Eye (tissue), 1 donor: ENCODE results near the gene AMPD2.
"Not testable (repeated sequence)": the region's sequence is repeated elsewhere in the genome, so short reads cannot be mapped to it uniquely, and the experiment has no call there.

Experiments used
- DNase-seq: peaks from one replicate; pipeline ENCODE4 v3.0.0-alpha.2; 2015

The AMPD2 gene

GRCh38 chr1:109653306-109653705, 33.7 kb downstream of the AMPD2 start:
- no peak for DNase-seq

GRCh38 chr1:109654519-109654918, 34.9 kb downstream of the AMPD2 start:
- no peak for DNase-seq

GRCh38 chr1:109655615-109656519, 36.2 kb downstream of the AMPD2 start, which contains the start of gene GSTM4:
TSS of gene GSTM4 (plus strand) at chr1:109656099. CDS start at chr1:109656390, 291 bp downstream.
- peak; percentile 91 for DNase-seq

DNA sequence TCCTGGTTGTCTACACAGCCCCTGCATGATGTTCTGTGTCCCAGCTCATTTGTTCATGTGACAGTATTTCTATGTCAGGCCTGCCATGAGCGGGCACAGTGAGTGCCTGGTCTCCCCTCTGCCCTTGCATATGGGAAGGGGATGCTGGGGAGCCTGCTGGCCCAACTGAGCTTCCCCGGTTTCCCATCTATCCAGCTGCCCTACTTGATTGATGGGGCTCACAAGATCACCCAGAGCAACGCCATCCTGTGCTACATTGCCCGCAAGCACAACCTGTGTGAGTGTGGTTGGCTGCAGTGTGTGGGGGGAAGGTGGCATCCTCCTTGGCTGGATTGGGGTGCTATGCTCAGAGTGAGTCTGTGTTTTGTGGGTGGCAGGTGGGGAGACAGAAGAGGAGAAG, 37.8 kb downstream of the AMPD2 start:
- DNase-seq, result no peak

GRCh38 chr1:109657970-109658369, 38.3 kb downstream of the AMPD2 start:
- DNase-seq, result no peak

DNA sequence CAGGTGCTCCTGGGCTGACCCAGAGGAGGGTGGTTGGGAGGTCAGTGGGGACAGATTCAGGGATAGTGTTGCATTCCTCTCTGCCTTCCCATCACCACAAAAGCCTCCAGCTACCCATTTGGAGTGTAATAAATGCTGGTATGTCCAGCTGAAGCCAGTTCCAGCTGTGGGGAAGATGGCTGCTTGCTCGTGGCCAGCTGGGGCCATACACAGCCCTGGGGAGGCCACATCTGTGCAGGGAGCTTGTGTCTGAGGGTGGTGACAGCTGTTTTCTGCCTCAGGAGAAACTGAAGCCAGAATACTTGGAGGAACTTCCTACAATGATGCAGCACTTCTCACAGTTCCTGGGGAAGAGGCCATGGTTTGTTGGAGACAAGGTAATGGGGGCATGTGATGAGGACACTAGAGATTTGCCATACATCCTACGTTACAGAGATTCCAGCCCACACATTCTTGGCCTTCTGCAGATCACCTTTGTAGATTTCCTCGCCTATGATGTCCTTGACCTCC, 39.0 kb downstream of the AMPD2 start:
- DNase-seq, result no peak

- no peak for DNase-seq
These were observed 39.5 kb downstream of the AMPD2 start for GRCh38 chr1:109659145-109659544.

DNA sequence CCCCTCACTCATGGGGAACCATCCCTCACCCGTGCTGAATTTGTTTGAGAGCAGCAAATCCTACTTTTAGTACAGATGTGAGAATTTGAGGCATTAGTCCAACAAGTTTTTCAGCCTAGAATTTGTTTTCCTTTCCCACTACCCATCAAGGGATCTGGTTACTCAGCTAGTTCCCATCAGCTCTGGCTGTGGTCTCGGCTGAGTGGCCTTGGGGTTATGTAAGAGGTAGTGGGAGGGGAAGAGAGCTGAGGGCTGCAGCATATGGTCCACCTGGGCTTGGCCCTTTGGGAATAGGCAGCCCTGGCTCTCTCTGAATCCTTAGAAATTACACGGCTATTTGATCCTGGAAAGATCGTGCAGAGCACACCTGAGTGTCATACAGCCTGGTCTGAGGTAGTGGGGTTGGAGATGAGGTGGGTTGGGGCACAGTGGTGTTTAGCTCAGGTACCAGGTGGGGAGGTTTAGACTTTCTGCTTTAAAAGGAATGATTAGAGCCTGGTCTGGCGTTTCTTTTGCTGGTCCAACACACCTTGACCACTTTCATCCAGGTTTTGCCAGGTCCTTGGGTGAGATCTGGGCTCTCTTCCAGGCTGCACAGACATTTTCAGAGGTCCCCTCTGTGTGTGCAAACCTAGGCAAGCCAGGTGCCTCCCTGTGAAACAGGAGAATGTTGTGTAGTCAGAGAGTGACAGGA, 40.5 kb downstream of the AMPD2 start:
- no peak for DNase-seq

DNA sequence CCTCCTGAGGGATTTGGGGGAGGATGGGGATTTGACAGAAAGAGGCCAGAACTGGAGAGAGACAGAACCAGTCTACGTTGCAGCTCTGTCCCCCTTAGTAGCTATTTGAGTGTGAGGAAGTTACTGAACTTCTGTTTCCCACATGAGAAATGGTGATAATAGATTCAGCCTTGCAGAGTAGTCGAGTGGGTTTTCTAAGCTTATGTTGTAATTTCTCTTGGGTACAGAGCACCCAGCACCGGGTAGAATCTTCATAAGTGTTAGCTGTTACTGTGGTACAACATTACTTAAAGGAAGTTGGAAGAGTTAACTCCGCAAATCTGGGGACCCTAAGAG, 41.0 kb downstream of the AMPD2 start:
- not testable (repeated sequence) for DNase-seq

GRCh38 chr1:109661391-109661790, 41.8 kb downstream of the AMPD2 start:
- DNase-seq, result no peak

DNA sequence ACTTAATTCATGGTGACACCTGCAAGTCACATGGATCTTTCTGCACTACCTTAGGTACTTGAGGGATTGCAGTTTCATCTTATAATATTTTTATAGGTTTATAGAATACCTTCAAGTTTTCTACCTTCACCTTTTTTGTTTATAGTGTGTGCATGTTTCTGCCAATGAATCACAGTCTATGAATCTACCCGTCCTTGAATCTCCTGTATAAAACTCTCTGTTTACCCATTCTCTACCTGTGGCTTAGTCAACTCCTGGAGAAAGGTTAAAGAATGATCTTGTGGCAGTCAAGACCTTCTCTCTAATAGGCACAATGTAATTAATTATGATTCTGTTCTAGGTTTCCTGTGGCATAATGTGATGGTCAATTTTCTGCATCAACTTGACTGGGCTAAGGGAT, 45.0 kb downstream of the AMPD2 start:
- no peak for DNase-seq

- DNase-seq, result peak; percentile 96
These were observed 48.0 kb downstream of the AMPD2 start, which contains the start of gene GSTM2 for GRCh38 chr1:109667452-109668122. TSS of gene GSTM2 (plus strand) at chr1:109668057. CDS start at chr1:109668116, 59 bp downstream.

DNA sequence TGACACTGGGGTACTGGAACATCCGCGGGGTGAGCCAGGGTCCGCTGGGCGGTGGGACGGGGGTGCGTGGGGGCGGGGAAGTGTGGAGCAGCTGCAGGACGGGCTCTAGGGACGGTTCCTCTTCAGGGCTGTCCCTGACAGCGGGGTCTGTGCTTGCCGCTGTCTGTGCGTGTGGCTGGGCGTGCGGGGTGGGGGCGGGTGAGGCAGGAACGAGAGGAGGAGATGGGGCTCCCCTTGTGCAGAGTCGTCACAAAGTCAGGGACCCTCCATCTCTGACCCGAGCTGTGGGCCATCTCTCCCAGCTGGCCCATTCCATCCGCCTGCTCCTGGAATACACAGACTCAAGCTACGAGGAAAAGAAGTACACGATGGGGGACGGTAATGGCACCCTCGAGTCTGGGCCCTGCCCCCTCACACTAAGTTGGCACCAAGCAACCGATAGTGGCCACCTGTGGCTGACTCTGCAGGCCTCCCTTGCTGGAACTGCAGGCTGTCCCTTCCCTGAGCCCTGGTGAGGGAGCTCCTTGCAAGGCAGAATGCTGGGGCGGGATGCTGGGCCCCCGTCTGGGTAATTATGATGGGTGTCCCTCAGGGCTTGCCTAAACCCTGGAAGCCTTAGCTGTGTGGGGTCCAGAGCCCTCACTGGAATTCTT, 48.6 kb downstream of the AMPD2 start:
- no peak for DNase-seq

DNA sequence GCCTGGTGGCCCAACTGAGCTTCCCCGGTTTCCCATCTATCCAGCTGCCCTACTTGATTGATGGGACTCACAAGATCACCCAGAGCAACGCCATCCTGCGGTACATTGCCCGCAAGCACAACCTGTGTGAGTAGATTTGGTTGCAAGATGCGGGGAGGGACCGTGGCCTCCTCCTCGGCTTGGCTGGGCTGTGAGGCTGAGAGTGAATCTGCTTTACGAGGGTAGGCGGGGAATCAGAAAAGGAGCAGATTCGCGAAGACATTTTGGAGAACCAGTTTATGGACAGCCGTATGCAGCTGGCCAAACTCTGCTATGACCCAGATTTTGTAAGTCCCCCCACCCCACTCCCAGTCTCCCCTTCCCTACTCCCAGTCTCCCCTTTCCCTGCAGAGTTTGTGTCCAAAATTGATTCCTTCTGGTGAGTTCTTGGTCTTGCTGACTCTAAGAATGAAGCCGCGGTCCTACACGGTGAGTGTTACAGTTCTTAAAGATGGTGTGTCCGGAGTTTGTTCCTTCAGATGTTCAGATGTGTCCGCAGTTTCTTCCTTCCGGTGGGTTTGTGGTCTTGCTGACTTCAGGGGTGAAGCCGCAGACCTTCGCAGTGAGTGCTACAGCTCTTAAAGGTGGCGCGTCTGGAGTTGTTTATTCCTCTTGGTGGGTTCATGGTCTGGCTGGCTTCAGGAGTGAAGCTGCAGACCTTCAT, 49.8 kb downstream of the AMPD2 start:
- DNase-seq, result peak; percentile 0

DNA sequence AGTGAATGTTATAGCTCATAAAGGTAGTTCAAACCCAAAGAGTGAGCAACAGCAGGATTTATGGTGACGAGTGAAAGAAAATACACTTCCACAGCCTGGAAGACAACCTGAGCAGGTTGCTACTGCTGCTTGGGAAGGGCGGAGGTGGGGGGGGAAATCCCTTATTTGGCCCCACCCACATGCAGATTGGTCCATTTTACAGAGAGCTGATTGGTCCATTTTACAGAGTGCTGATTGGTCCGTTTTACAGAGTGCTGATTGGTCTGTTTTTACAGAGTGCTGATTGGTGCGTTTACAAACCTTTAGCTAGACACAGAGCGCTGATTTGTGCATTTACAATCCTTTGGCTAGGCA, 50.3 kb downstream of the AMPD2 start:
- peak; percentile 0 for DNase-seq

DNA sequence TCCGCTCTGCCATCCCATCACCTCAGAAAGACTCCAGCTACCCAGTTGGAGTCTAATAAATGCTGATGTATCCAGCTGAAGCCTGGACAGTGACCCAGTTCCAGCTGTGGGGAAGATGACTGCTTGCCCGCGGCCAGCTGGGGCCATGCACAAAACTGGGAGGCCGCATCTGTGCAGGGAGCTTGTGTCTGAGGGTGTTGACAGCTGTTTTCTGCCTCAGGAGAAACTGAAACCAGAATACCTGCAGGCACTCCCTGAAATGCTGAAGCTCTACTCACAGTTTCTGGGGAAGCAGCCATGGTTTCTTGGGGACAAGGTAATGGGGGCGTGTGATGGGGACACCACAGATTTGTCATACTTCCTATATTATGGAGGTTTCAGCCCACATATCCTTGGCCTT, 51.4 kb downstream of the AMPD2 start:
- peak; percentile 0 for DNase-seq

- DNase-seq, result not testable (repeated sequence)
These were observed 54.2 kb downstream of the AMPD2 start for GRCh38 chr1:109673861-109674260.

DNA sequence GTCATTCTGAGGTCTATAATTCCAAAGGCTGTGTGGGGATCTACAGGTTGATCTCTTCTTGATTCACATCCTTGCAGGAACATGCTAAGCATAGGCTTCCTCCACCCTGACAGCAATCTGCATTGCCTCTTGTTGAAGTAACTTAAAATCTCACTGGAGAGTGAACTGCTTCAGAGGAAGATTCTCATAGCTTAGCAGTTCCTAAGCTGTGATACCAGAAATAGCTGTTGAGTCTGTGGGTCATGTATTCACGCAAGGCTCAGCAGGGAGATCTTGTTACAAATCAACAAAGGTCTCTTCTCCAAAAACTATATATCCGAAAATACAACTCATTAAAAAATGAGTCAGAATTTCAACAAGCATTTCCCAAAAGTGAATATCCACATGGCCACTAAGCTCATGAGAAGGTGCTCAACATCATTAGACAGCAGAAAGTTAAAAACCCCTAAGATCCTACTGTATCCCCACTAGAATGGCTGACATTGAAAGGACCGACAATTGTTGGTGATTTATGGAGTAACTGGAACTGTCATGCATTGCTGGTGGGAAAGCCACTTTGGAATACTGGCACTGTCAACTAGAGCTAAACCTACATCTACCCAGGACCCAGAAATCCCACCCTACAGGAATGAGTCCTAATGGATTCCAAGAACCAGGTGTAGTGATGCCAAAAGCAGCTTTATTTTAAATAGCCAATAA, 57.2 kb downstream of the AMPD2 start:
- not testable (repeated sequence) for DNase-seq

GRCh38 chr1:109677459-109677858, 57.8 kb downstream of the AMPD2 start:
- DNase-seq, result no peak

DNA sequence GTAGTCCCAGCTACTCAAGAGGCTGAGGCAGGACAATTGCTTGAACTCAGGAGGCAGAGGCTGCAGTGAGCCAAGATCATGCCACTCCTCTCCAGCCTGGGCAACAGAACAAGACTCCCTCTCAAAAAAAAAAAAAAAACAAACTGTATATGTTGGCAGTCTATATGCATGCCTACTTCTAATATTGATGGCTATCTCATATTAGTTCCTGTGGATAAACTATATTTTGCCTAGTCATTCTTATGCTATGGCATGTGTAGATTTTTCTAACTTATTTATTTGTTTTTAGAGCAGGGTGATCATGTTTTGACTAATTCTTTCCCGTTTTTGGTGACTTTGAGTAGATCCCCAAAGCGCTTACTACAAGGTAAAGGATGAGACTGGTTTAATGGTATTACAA, 59.0 kb downstream of the AMPD2 start:
- DNase-seq, result not testable (repeated sequence)
